Muscle of leg (tissue), 11 donors: ENCODE data around the gene ACBD6. TPM values are rescaled to one million over a fixed set of nuclear protein-coding genes. Genes with fewer than 3 reads are reported as not detected.

Experiments used
- DNase-seq: peaks from one replicate; pipeline ENCODE4 v3.0.0; 2013
- H3K27ac ChIP-seq: one replicate; pipeline ENCODE4 v1.5.1; 2013; ENCODE audit warnings: mild to moderate bottlenecking, low read length, control low read depth
- H3K27me3 ChIP-seq: one replicate; pipeline ENCODE4 v1.6.1; 2013; ENCODE audit warnings: low read length; ENCODE audit not compliant: control insufficient read depth, insufficient read depth
- H3K36me3 ChIP-seq: one replicate; pipeline ENCODE4 v1.6.1; 2013; ENCODE audit warnings: low read length; ENCODE audit not compliant: control insufficient read depth, insufficient read depth
- H3K4me1 ChIP-seq: one replicate; pipeline ENCODE4 v1.6.1; 2013; ENCODE audit warnings: low read length; ENCODE audit not compliant: control insufficient read depth, insufficient read depth
- H3K4me3 ChIP-seq: one replicate; pipeline ENCODE4 v1.5.1; 2013; ENCODE audit warnings: low read length, control low read depth
- H3K9me3 ChIP-seq: replicated peaks from 2 replicates; pipeline ENCODE4 v1.6.1; 2013; ENCODE audit warnings: low read depth, low read length; ENCODE audit not compliant: control insufficient read depth
- WGBS: methylation state at CpG from one replicate; pipeline ENCODE4 v1.1.5; 2013; ENCODE audit warnings: missing lambda C conversion rate; ENCODE audit not compliant: insufficient coverage; 5-methylcytosine and 5-hydroxymethylcytosine counted together
- polyA plus RNA-seq, 8 donors: library from polyadenylated mRNA; unstranded; fragments of 120-200 nt; gene quantifications; one replicate each; pipeline versions ENCODE4 v1.2.1 to v1.2.3, GENCODE V29; 2013; ENCODE audit warnings: inconsistent platforms in 1 of 8, low replicate concordance in 1 of 8; ENCODE audit not compliant: insufficient read length in 8 of 8, insufficient read depth in 1 of 8
- total RNA-seq: library from RNA; stranded (reverse); fragments of 120-200 nt; gene quantifications from one replicate; pipeline ENCODE4 v1.2.4, GENCODE V29; 2013

Gene ACBD6
- total and polyA plus RNA-seq, 9 donors, result 43.8 to 53.6 (median 50.0) TPM

DNA sequence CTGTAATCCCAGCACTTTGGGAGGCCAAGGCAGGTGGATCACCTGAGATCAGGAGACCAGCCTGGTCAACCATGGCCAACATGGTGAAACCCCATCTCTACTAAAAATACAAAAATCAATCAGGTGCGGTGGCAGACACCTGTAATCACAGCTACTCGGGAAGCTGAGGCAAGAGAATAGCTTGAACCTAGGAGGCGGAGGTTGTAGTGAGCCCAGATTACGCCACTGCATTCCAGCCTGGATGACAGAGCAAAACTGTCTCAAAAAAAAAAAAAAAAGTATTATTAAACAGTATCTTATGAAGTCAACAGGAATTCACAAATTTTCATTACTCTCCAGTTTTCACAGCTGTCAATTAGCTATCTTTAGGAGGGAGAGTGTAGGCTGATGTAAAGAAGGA, 3.8 kb downstream of the ACBD6 start:
- Histone ChIP-seq H3K9me3 (no peaks in the 10 kb centered on the region), H3K36me3 (no peaks in the 10 kb centered on the region), H3K4me1 (peaks cover 9% of the 10 kb centered on the region), H3K27me3 (no peaks in the 10 kb centered on the region), H3K27ac (no peak overlapping the region), H3K4me3 (no peak overlapping the region)
- DNase-seq, result no peak
- WGBS, result 100% methylated on average over 1 of the region's 4 CpGs

DNA sequence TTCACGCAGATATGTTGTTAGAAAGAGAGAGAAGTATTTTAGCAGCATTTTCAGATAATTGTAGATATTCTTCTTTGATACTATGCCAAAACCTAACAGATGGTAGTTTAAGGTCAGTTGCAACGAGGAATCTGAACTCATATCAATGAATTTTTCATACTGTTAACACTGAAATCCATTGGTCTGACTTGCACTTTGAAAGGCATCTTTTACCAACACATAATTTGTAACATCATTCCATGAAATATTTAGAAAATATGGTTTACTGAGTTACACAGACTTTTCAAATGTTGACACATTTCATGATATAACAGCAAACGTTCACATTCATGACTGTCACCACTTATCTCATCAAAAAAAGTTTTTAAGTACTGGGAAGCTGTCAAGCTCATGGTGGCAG, 4.6 kb downstream of the ACBD6 start:
- no peak for DNase-seq
- WGBS, result no CpG with 5 or more reads among the region's 3 CpGs
- H3K36me3 ChIP-seq, result no peaks in the 10 kb centered on the region
- H3K4me1 ChIP-seq, result peaks cover 3% of the 10 kb centered on the region
- H3K4me3 ChIP-seq, result no peak overlapping the region
- no peak overlapping the region for H3K27ac ChIP-seq
- no peaks in the 10 kb centered on the region for H3K9me3 ChIP-seq
- no peaks in the 10 kb centered on the region for H3K27me3 ChIP-seq

GRCh38 chr1:180494370-180494769, 8.0 kb downstream of the ACBD6 start:
- Histone ChIP-seq H3K27me3 (no peaks in the 10 kb centered on the region), H3K27ac (no peak overlapping the region), H3K36me3 (no peaks in the 10 kb centered on the region), H3K4me3 (no peak overlapping the region), H3K4me1 (no peaks in the 10 kb centered on the region), H3K9me3 (no peaks in the 10 kb centered on the region)
- no CpG with 5 or more reads among the region's 2 CpGs for WGBS
- DNase-seq, result no peak

- no peak overlapping the region for H3K4me3 ChIP-seq
- no peak for DNase-seq
- H3K27ac ChIP-seq, result no peak overlapping the region
- no peaks in the 10 kb centered on the region for H3K4me1 ChIP-seq
- peaks cover 12% of the 10 kb centered on the region for H3K36me3 ChIP-seq
- no peaks in the 10 kb centered on the region for H3K27me3 ChIP-seq
- H3K9me3 ChIP-seq, result no peaks in the 10 kb centered on the region
These were observed 12.4 kb downstream of the ACBD6 start for GRCh38 chr1:180489976-180490375.

GRCh38 chr1:180489313-180489712, 13.1 kb downstream of the ACBD6 start:
- Histone ChIP-seq H3K27me3 (no peaks in the 10 kb centered on the region), H3K4me1 (no peaks in the 10 kb centered on the region), H3K36me3 (peaks cover 12% of the 10 kb centered on the region), H3K4me3 (no peak overlapping the region), H3K9me3 (no peaks in the 10 kb centered on the region), H3K27ac (no peak overlapping the region)
- DNase-seq, result no peak
- no CpG with 5 or more reads among the region's 2 CpGs for WGBS

DNA sequence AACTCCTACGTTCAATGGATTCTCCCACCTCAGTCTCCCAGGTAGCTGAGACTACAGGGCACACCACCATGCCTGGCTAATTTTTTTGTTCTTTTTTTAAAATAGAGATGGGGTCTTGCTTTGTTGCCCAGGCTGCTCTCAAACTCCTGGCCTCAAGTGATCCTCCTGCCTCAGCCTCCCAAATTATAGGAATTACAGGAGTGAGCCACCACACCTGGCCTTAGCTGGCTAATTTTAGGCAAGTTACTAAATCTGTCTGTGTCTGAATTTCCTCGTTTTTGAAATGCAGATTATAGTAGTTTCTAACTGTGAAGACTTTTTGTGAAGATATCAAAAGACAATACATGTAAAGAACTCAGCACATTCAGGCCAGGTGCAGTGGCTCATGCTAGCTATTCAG, 13.7 kb downstream of the ACBD6 start:
- Histone ChIP-seq H3K4me1 (no peaks in the 10 kb centered on the region), H3K27me3 (no peaks in the 10 kb centered on the region), H3K36me3 (peaks cover 12% of the 10 kb centered on the region), H3K4me3 (no peak overlapping the region), H3K27ac (no peak overlapping the region), H3K9me3 (no peaks in the 10 kb centered on the region)
- WGBS, result no CpG with 5 or more reads among the region's 2 CpGs
- no peak for DNase-seq

DNA sequence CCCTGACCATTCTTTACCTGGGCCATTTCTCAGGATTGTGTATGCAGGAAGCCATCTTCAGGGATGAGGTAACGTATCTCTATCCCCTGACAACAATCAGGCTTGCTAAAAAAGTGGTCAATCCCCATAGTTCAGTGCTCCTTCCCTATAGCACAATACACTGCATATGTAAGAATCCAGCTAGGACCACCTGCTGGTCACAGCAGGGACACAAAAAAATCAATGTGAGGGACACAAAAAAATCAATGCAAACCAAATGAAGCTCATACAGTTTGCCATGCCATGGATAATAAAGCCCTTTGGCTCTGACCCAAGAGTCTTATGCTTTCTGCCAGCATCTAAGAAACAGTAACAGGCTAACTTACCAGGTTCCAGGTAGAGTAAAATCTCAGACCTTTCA, 16.3 kb downstream of the ACBD6 start:
- 83% methylated on average over 1 of the region's 1 CpG for WGBS
- H3K9me3 ChIP-seq, result no peaks in the 10 kb centered on the region
- H3K27ac ChIP-seq, result no peak overlapping the region
- no peaks in the 10 kb centered on the region for H3K27me3 ChIP-seq
- peaks cover 12% of the 10 kb centered on the region for H3K36me3 ChIP-seq
- no peak overlapping the region for H3K4me3 ChIP-seq
- H3K4me1 ChIP-seq, result no peaks in the 10 kb centered on the region
- no peak for DNase-seq

- no peak for DNase-seq
- H3K36me3 ChIP-seq, result peaks cover 15% of the 10 kb centered on the region
- no peaks in the 10 kb centered on the region for H3K27me3 ChIP-seq
- no CpG with 5 or more reads among the region's 8 CpGs for WGBS
- H3K4me3 ChIP-seq, result no peak overlapping the region
- H3K27ac ChIP-seq, result no peak overlapping the region
- H3K9me3 ChIP-seq, result no peaks in the 10 kb centered on the region
- H3K4me1 ChIP-seq, result no peaks in the 10 kb centered on the region
These were observed 17.9 kb downstream of the ACBD6 start for GRCh38 chr1:180484490-180484889.

DNA sequence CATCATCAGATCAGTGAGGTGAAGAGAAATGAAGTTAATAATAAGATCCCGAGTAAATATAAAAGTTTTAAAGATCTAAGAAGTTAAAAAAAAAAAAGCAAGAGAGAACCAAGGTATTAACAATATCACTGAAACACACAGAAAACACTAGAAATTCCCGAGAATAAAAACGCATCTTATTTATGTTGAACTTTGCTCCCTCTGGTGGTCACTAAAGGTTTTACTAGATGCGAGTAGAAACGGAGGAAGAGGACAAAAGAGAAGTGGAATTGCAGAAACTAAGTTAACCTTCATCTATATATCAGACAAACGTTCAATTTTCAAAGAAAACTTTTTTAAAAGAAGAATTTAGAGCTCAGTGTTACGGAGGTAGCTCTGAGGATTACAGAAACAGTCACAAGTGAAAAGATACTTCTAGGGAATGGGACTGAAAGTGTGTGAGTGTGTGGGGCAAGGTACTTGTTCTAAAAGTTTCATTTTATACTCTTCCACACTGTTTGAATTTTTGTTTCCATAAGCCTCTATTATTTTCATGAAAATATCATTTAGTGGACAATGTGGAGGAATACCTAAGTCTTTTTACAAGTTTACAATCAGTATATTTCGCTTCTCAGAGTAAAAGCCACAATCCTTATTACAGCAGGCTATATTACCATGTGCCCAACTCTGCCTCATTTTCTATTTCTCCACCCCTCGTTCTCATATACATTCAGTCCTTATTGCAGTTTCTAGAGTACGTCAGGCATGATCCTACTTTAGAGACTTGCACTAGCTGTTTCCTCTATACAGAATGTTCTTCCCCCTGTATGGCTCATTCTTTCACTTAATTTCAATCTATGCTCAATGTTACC, 19.7 kb downstream of the ACBD6 start:
- Histone ChIP-seq H3K27ac (no peak overlapping the region), H3K4me3 (no peak overlapping the region), H3K27me3 (no peaks in the 10 kb centered on the region), H3K36me3 (peaks cover 19% of the 10 kb centered on the region), H3K9me3 (no peaks in the 10 kb centered on the region), H3K4me1 (no peaks in the 10 kb centered on the region)
- peak; percentile 71 for DNase-seq
- WGBS, result 73% methylated on average over 2 of the region's 10 CpGs

GRCh38 chr1:180470031-180470430, 32.3 kb downstream of the ACBD6 start:
- no peak overlapping the region for H3K4me3 ChIP-seq
- no peak overlapping the region for H3K27ac ChIP-seq
- no CpG with 5 or more reads among the region's 1 CpG for WGBS
- no peaks in the 10 kb centered on the region for H3K36me3 ChIP-seq
- no peaks in the 10 kb centered on the region for H3K27me3 ChIP-seq
- no peaks in the 10 kb centered on the region for H3K9me3 ChIP-seq
- no peaks in the 10 kb centered on the region for H3K4me1 ChIP-seq
- DNase-seq, result no peak

- no peaks in the 10 kb centered on the region for H3K36me3 ChIP-seq
- no peaks in the 10 kb centered on the region for H3K4me1 ChIP-seq
- no peak for DNase-seq
- no peak overlapping the region for H3K27ac ChIP-seq
- no peaks in the 10 kb centered on the region for H3K27me3 ChIP-seq
- H3K4me3 ChIP-seq, result no peak overlapping the region
- peaks cover 8% of the 10 kb centered on the region for H3K9me3 ChIP-seq
- 100% methylated on average over 1 of the region's 5 CpGs for WGBS
These were observed 34.1 kb downstream of the ACBD6 start for GRCh38 chr1:180468311-180468710.
